ENCODE measurements around the gene RNF26. TPM values are rescaled to one million over a fixed set of nuclear protein-coding genes. Genes with fewer than 3 reads are reported as not detected.

RNF26 gene
- total RNA-seq, 1 donor: 5.2 TPM

DNA sequence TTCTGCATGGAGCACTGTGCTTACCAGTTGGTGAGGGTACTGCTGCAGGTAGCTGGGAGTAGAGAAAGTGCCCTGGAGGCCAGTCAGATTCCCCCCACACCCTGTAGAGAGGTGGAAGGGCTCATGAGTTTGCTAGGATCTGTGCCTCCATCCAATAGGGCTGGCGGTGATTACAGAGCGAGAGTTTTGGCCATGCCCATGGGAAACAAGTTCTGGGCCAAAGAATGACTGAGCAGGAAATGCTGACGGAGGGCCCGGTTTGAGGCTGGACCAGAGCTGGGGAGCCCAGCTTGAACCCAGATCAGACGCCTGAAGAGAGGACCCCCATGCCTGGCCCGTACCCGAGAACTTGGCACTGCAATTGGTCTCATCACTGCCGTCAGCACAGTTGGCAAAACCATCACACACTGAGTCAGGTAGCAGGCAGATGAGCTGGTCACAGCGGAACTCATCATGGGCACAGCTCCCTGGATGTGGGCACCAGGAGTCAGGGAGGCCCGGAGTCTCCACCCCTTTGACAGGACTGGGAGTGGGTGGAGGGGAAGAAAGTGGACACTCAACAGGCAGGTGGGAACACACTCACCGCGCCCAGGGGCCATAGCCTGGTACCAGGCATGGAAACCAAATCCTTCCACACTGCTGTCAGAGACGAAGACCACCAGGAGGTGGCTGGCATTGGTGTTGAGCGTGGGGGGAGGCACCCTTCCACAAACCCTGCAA is 10.1 kb downstream of the RNF26 start:
- TF ChIP-seq, protein P1, sequence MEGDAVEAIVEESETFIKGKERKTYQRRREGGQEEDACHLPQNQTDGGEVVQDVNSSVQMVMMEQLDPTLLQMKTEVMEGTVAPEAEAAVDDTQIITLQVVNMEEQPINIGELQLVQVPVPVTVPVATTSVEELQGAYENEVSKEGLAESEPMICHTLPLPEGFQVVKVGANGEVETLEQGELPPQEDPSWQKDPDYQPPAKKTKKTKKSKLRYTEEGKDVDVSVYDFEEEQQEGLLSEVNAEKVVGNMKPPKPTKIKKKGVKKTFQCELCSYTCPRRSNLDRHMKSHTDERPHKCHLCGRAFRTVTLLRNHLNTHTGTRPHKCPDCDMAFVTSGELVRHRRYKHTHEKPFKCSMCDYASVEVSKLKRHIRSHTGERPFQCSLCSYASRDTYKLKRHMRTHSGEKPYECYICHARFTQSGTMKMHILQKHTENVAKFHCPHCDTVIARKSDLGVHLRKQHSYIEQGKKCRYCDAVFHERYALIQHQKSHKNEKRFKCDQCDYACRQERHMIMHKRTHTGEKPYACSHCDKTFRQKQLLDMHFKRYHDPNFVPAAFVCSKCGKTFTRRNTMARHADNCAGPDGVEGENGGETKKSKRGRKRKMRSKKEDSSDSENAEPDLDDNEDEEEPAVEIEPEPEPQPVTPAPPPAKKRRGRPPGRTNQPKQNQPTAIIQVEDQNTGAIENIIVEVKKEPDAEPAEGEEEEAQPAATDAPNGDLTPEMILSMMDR (IDR thresholded peaks at IDR 0.05; ENCODE audit: insufficient read depth, low read depth, low read length): no peak
- DNase-seq (ENCODE audit: low read depth): no peak
- H3K4me3 ChIP-seq (ENCODE audit: low read depth, low read length): no peak overlapping the region

DNA sequence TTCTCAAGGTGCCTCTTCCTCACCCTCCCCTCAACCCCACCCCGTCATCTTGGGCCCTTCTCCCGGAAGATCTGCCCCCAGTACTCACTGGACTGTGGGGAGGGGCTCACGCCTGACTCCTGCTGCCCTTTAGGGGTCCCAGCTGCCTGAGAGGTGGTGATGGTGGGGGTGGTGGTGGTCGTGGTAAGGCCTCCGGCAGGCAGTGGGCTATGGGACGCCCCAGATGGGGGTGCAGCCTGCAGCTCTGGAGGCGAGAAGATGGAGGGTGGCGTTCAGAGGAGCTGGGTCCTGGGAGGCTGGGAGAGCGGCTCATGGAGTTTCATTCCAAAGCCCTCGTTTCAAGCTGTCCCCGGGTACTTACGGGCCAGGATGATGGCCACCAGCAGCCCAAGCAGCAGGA is 11.4 kb downstream of the RNF26 start:
- H3K4me3 ChIP-seq (ENCODE audit: low read depth, low read length): no peak overlapping the region
- no peak for DNase-seq (ENCODE audit: low read depth)
- TF ChIP-seq, protein P1 (IDR thresholded peaks at IDR 0.05; ENCODE audit: insufficient read depth, low read depth, low read length): no peak

DNA sequence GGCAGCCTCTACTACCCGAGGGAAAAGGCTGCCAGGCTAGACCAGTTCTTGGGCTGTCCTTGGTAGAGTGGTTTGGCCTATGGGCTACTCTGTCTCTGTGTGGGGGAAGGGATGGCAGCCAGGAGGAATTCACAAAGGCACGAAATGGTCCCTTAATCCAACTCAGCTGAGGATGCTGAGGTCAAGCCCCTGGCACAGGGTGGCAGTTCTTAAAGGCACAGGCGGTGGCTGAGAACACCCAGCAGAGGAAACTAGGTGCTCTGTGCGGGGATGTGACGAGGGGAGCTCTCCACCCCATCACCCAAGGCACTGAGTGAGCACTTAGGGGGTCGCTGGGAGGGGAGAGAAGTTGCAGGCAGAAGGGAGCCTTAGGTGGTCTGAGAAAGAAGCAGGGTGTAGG is 12.3 kb downstream of the RNF26 start, which contains the start of gene MFRP:
Gene MFRP, minus strand, starts transcription at position 101 of the 400 bp plus-strand sequence. CDS start 192 bp downstream, outside the sequence.
- no peak within 1 kb of the TSS for H3K4me3 ChIP-seq (ENCODE audit: low read depth, low read length)
- TF ChIP-seq, protein P1 (IDR thresholded peaks at IDR 0.05; ENCODE audit: insufficient read depth, low read depth, low read length): no peak
- DNase-seq (ENCODE audit: low read depth): no peak

DNA sequence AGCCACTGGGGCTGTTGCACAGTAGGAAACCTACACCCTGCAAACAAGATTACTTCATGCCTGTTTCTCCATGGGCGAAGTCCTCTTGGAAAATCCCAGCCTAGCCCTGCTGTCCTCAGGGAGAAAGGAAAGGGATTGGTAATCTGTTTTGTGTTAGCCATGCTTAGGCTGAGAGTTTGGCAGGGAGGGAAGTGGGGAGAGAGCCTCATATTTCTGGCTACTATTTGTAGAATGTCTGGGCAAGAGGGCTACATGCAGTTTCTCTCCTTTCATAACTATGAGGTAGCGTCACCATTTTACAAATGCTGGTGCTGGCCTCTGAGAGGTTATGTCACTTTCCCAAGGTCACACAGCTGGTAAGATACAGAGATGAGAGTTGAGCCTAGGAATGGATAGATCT is 12.9 kb downstream of the RNF26 start:
- TF ChIP-seq, protein P1 (IDR thresholded peaks at IDR 0.05; ENCODE audit: insufficient read depth, low read depth, low read length): no peak
- no peak for DNase-seq (ENCODE audit: low read depth)
- no peak overlapping the region for H3K4me3 ChIP-seq (ENCODE audit: low read depth, low read length)

DNA sequence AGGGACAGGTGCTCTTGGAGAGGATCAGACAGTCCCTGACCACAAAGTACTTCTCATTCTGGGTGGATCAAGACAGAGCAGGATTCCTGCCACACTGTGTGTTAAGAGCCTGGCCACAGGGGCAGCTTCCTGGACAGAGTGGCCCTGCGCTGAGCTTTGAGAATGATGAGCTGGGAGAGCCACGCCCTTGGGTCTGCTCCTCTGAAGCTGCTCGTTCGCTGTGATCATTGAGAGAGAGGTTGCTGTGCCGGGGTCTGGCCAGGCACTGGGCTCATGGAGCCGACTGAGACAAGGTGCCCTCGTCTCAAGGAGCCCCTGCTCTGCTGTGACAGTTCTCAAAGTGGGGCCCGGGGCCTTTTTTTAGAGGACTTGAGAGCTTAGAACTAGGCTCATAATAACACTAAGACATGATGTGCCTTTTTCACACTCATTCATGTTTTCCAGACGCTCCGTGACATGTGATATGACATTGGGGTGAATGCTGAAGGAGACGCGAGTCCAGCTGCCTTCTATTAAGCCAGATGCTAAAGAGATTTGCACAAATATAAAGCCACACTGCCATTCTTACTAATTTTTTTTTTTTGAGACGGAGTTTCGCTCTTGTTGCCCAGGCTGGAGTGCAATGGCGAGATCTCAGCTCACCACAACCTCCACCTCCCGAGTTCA is 13.7 kb downstream of the RNF26 start:
- DNase-seq (ENCODE audit: low read depth): no peak
- TF ChIP-seq, protein P1 (IDR thresholded peaks at IDR 0.05; ENCODE audit: insufficient read depth, low read depth, low read length): no peak
- H3K4me3 ChIP-seq (ENCODE audit: low read depth, low read length): no peak overlapping the region

DNA sequence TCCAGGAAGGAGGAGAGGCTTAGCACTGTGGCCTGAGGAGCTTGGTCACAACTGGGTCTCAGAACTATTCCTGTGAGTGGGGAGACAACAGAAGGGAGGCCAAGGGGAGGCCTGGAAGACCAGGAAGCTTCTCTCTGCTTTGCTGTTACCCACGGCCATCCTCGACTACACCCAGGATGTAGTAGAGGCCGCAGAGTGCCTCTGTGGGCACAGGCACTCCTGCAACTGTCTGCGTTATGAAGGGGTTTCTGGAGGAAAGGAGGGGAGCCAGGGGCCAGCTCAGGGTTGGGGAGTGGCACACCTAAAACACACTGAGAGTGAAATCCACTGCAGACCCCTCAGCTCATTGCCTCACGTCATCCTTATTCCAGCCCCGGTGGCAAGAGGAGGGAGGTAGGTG is 16.0 kb downstream of the RNF26 start:
- no peak for DNase-seq (ENCODE audit: low read depth)

More for the DNA sequence above, 16.0 kb downstream of the RNF26 start:
- H3K4me3 ChIP-seq (ENCODE audit: low read depth, low read length): no peak overlapping the region
- TF ChIP-seq, protein P1 (IDR thresholded peaks at IDR 0.05; ENCODE audit: insufficient read depth, low read depth, low read length): no peak
